SJSA1 (cell line): ENCODE measurements around the gene XIRP2. TPM values are rescaled to one million over a fixed set of nuclear protein-coding genes. Genes with fewer than 3 reads are reported as not detected.

Source experiments
- DNase-seq, 2 experiments: peaks; one replicate each; pipeline ENCODE4 v3.0.0-alpha.2; 2015 to 2020; ENCODE audit warnings: low spot score in 2 of 2, low read depth in 1 of 2
- H3K27ac ChIP-seq: fragments of 250-450 bp; sonication (Bioruptor Pico); 2 replicates; pipeline ENCODE4 v1.5.1; 2020; ENCODE audit warnings: mild to moderate bottlenecking, moderate library complexity
- H3K27me3 ChIP-seq: fragments of 250-450 bp; sonication (Bioruptor Pico); replicated peaks from 2 replicates; pipeline ENCODE4 v1.5.1; 2020; ENCODE audit warnings: mild to moderate bottlenecking, moderate library complexity
- H3K36me3 ChIP-seq: fragments of 250-450 bp; sonication (Bioruptor Pico); 2 replicates; pipeline ENCODE4 v1.5.1; 2020; ENCODE audit warnings: mild to moderate bottlenecking
- H3K4me1 ChIP-seq: fragments of 250-450 bp; sonication (Bioruptor Pico); replicated peaks from 2 replicates; pipeline ENCODE4 v1.6.1; 2021; ENCODE audit warnings: mild to moderate bottlenecking
- H3K4me3 ChIP-seq: fragments of 250-450 bp; sonication (Bioruptor Pico); 2 replicates; pipeline ENCODE4 v1.5.1; 2020; ENCODE audit warnings: mild to moderate bottlenecking
- H3K9me3 ChIP-seq: fragments of 250-450 bp; sonication (Bioruptor Pico); replicated peaks from 2 replicates; pipeline ENCODE4 v1.5.1; 2020; ENCODE audit warnings: mild to moderate bottlenecking
- total RNA-seq: library from RNA; depleted of rRNA; stranded (reverse); fragments of >200 nt; shearing (Covaris generic); gene quantifications from 2 replicates; pipeline ENCODE4 v1.2.3, GENCODE V29; 2014

The XIRP2 gene
- total RNA-seq, 1 experiment from 2014 or later, result not detected

DNA sequence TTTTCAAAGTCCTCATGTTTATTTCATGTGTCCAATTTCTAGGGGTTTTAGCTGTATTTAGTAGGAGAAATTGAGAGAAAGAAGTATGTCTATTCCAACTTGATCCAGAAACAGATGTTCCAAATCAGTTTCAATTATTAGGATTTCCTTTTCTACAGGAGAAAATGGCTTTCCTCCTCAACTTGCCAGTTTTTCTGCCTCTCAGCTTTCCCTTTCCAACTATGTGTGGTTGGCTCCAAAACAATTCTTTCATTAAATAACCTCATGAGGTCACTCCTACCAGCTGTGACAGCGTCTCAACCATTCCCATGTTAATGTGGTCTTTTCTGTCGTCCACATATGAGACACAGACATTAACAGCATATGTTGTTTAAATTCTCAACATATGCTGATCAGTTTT, 13.1 kb downstream of the XIRP2 start:
- H3K9me3 ChIP-seq, result no peaks in the 10 kb centered on the region
- DNase-seq, result no peak
- H3K27me3 ChIP-seq, result no peaks in the 10 kb centered on the region
- H3K27ac ChIP-seq, result no peak overlapping the region
- H3K4me3 ChIP-seq, result no peak overlapping the region
- no peaks in the 10 kb centered on the region for H3K4me1 ChIP-seq
- no peaks in the 10 kb centered on the region for H3K36me3 ChIP-seq

DNA sequence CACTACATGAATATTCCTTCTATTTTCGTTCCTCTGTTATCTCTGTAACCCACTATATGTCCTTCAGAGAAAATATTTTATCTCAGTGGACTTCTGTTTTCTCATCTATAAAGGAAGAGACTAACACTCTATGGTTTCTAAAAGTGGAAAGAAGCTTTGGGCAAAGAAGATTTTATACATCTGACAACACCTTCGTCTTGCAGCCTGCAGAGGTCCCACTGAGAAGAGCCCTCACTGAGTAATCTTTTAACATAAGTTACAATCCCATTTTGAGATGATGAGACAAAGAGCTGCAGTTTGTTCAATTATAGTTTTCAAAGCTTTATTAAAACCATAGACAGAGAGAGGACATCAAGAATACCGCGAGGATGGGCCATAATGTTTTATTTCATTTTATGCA, 28.7 kb downstream of the XIRP2 start:
- H3K4me1 ChIP-seq, result no peaks in the 10 kb centered on the region
- H3K4me3 ChIP-seq, result no peak overlapping the region
- no peaks in the 10 kb centered on the region for H3K36me3 ChIP-seq
- no peak for DNase-seq
- H3K9me3 ChIP-seq, result no peaks in the 10 kb centered on the region
- H3K27ac ChIP-seq, result no peak overlapping the region
- H3K27me3 ChIP-seq, result no peaks in the 10 kb centered on the region

DNA sequence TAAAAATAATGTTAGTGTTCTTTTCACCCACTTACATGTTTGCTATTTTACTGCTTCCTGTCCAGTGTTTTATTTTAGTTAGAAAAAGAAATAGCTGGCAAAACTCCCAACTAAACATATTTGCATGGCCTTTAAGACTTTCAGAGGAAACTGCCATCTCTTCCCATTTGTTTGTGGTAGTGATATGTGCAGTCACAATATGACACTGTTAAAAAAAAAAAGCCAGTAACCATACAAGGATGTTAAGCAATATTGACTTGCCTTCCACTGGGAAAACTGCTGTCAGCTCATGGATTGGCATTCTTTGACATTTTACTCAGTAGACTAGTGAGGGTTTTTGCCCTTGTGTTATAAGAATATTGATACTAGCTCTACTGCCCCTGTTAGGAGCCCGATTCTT, 29.1 kb downstream of the XIRP2 start:
- no peak for DNase-seq
- H3K27me3 ChIP-seq, result no peaks in the 10 kb centered on the region
- no peaks in the 10 kb centered on the region for H3K4me1 ChIP-seq
- no peaks in the 10 kb centered on the region for H3K9me3 ChIP-seq
- no peak overlapping the region for H3K27ac ChIP-seq
- no peak overlapping the region for H3K4me3 ChIP-seq
- no peaks in the 10 kb centered on the region for H3K36me3 ChIP-seq

DNA sequence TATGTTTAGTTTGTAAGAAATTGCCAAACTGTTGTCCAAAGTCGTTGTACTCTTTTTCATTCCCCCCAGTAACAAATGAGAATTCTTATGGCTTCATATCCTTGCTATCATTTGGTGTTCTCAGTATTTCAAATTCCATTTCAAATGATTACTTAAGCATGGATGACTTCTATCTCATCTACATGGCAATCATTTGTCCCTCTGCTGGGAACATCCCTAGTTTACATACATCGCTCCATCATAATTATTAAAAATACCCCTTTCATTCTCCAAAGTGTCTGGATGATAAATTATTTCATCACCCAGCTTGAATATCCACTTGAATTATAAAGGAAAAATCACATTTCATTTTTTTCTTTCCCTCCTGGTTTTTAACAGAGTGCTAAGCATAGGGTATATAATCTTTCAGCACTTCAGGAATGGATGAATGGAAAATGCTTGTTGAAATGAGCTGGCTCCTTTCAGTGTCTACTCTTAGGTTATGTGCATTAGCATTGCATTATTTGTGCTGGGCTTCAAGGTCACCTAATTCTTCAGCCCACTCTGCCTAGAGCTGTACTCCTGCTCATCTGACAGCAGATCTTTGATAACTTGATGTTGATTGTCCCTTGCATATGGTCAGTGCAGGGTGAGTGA, 33.1 kb downstream of the XIRP2 start:
- H3K27ac ChIP-seq, result no peak overlapping the region
- no peak for DNase-seq
- no peaks in the 10 kb centered on the region for H3K9me3 ChIP-seq
- no peak overlapping the region for H3K4me3 ChIP-seq
- no peaks in the 10 kb centered on the region for H3K4me1 ChIP-seq
- no peaks in the 10 kb centered on the region for H3K27me3 ChIP-seq
- no peaks in the 10 kb centered on the region for H3K36me3 ChIP-seq

DNA sequence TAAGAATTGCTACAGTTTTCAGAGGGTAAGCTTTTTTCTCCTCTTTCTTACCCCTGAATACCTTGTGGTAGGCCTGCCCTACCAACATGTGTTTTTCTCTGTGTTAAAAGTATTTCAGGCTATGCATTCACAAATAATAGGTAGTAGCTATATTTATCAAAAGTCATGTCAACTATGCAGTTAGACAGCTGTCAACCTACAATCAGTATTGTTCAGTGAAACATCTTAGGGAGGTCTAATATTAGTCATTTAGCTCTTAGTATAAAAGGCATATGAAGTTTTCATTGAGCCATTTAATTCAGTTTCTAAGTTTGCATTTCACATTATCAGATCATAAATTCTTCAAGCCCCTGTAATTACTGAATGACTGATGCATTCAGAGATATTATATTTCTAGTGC, 36.7 kb downstream of the XIRP2 start:
- Histone ChIP-seq H3K27ac (no peak overlapping the region), H3K9me3 (no peaks in the 10 kb centered on the region), H3K36me3 (no peaks in the 10 kb centered on the region), H3K4me3 (no peak overlapping the region), H3K4me1 (no peaks in the 10 kb centered on the region), H3K27me3 (no peaks in the 10 kb centered on the region)
- no peak for DNase-seq

DNA sequence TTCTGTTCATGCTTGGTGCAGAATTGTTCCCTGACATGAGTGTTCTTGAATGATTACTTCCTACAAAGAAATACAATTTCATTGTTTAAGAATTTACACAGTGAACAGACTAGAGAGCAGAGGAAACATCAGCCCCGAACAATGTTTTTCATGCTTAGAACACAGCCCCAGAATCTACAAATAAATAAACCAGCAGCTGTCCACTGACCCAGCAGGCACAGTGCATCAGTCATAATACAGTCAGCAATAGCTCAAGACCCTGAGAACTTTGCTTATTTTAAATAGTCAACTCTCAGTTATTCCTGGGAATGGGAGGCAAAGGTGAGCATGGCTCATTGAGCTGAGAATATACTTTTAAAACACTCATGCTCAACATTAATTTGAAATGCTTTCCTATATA, 38.4 kb downstream of the XIRP2 start:
- H3K9me3 ChIP-seq, result no peaks in the 10 kb centered on the region
- no peak for DNase-seq
- H3K27ac ChIP-seq, result no peak overlapping the region
- H3K4me1 ChIP-seq, result no peaks in the 10 kb centered on the region
- H3K27me3 ChIP-seq, result no peaks in the 10 kb centered on the region
- H3K36me3 ChIP-seq, result no peaks in the 10 kb centered on the region
- H3K4me3 ChIP-seq, result no peak overlapping the region

DNA sequence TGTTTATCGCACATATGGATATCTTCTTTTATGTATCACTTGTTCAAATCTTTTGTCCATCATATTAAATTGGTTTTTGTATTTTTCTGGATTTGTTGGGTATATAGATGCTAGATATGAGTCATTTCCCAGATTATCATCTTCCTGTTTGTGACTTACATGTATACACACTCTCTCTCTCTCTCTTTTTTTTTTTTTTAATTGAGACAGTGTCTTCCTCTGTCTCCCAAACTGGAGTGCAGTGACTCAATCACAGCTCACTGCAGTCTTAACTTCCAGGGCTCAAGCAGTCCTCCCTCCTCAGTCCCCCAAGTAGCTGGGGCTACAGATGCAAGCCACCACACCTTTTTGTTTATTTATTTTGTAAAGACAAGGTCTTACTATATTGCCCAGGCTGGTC, 43.8 kb downstream of the XIRP2 start:
- H3K27me3 ChIP-seq, result no peaks in the 10 kb centered on the region
- H3K4me1 ChIP-seq, result no peaks in the 10 kb centered on the region
- H3K9me3 ChIP-seq, result no peaks in the 10 kb centered on the region
- no peak overlapping the region for H3K27ac ChIP-seq
- no peaks in the 10 kb centered on the region for H3K36me3 ChIP-seq
- no peak overlapping the region for H3K4me3 ChIP-seq
- DNase-seq, result no peak

DNA sequence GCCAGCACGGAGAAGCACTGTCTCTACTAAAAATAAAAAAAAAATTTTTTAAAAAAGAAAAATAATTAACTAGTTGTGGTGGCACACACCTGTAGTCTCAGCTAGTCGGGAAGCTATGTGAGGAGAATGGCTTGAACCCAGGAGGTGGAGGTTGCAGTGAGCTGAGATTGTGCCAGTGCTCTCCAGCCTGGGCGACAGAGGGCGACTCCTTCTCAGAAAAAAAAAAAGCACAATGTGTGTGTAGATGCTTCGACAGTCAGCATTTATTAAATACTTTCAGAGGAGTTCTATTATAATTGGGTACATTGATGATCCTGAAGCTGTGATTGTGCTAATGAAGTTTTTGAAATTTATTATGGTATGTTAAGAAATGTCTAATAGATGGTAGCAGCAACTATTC, 46.5 kb downstream of the XIRP2 start:
- H3K9me3 ChIP-seq, result no peaks in the 10 kb centered on the region
- DNase-seq, result no peak
- H3K4me1 ChIP-seq, result no peaks in the 10 kb centered on the region
- H3K36me3 ChIP-seq, result no peaks in the 10 kb centered on the region
- no peak overlapping the region for H3K27ac ChIP-seq
- H3K27me3 ChIP-seq, result no peaks in the 10 kb centered on the region
- H3K4me3 ChIP-seq, result no peak overlapping the region

DNA sequence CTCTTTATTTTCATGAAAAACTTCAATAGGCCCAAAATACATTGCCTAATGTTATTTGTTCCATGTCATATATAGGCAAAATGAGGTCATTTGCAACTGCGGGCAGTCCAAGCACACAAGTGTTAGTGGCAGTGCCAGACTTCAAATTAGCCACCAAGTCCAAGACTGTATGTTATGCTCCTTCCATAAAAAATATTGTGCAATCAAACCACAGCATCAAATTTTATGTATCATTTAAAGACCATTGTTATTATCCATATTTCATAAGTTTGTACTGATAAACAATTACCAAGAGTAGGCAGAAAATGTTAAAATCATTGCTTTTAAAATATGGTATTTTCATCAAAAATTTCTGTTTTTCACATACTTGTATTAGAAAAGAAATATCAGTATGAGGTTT, 54.1 kb downstream of the XIRP2 start:
- Histone ChIP-seq H3K27ac (no peak overlapping the region), H3K36me3 (no peaks in the 10 kb centered on the region), H3K27me3 (no peaks in the 10 kb centered on the region), H3K9me3 (no peaks in the 10 kb centered on the region), H3K4me3 (no peak overlapping the region), H3K4me1 (no peaks in the 10 kb centered on the region)
- DNase-seq, result no peak

DNA sequence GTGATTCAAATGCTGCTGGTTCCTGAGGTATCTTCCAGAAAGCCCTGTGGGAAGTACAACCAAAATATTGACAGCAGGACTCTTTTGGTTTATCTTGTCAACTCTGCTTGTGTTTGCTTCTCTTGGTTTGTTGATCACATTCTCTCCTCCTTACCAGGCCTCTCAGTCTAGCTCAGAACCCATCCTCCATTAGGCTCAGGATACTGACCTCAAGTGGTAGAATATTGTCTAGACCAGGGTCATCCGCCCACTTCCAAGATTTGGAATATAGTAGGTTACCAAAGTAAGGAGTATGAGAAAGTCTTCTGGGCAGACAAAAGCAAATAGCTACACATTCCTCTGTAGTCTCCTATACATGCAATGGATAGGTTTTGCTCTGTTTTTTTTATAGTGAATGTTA, 56.6 kb downstream of the XIRP2 start:
- Histone ChIP-seq H3K27me3 (no peaks in the 10 kb centered on the region), H3K4me3 (no peak overlapping the region), H3K36me3 (no peaks in the 10 kb centered on the region)

DNA sequence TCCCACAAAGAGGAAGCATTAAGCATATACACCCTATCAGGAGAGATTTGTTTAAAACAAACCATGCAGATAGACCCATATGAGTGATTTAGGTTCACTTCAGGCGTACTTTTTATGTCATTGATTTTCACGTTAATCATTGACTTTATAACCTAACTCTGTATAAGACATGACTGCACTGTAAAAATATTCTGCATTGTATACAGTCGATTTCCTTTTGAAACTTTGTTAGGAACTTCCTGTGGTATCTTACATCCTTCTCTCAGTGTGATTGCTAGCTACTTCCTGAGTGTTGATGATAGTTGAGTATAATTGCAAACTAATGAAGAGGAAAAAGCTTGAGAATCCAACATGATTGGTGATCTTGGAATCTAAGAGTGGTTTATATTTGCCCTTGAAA, 69.4 kb downstream of the XIRP2 start:
- DNase-seq, result no peak
- Histone ChIP-seq H3K9me3 (no peaks in the 10 kb centered on the region), H3K27me3 (no peaks in the 10 kb centered on the region), H3K4me3 (no peak overlapping the region), H3K36me3 (no peaks in the 10 kb centered on the region), H3K4me1 (no peaks in the 10 kb centered on the region), H3K27ac (no peak overlapping the region)

More for the DNA sequence above, 56.6 kb downstream of the XIRP2 start:
- Histone ChIP-seq H3K9me3 (no peaks in the 10 kb centered on the region), H3K27ac (no peak overlapping the region), H3K4me1 (no peaks in the 10 kb centered on the region)
- DNase-seq, result no peak

DNA sequence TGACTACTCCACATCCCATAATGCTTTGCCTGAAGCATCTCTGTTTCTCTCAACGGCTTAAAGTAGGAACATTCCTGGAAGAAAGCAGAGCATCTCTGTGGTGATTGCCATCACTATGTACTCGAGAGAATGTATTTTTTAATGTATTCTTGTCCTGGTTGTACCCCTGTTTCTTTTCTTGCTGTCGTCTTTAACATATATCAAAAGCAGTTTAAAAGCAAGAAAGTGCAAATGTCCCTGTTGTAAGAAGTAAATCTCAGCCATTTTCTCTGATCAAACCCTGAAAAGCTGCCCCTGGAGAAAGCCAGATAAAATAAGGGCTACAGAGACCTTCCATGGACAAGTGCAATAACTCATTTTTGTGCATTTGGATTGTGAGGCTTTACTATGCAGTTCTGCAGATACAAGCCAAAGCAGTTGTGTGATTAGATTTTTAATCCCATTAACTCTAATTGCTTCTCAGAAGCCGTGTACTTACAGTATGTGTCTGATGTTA, 70.8 kb downstream of the XIRP2 start:
- no peak for DNase-seq
- H3K4me3 ChIP-seq, result no peak overlapping the region
- no peaks in the 10 kb centered on the region for H3K27me3 ChIP-seq
- H3K9me3 ChIP-seq, result no peaks in the 10 kb centered on the region
- no peaks in the 10 kb centered on the region for H3K36me3 ChIP-seq
- no peak overlapping the region for H3K27ac ChIP-seq
- no peaks in the 10 kb centered on the region for H3K4me1 ChIP-seq

DNA sequence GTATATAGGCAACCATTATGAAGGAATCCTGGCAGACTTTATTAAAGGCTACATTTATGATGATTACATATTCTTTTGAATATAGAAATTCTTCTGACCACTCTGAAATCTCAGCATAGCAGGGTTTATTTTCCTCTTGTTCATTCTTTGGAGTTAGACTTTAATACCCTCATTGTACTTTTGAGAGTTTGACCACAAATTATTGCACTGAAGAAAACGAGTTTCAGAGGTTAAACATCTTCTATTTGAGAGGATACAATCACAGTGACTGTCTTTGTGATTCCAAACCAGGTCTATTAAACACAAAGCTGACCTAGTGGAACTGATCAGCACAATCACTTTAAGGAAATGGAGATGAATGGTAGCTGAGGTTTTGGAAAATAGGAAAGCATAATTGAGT, 71.3 kb downstream of the XIRP2 start:
- no peak for DNase-seq
- no peaks in the 10 kb centered on the region for H3K9me3 ChIP-seq
- no peaks in the 10 kb centered on the region for H3K4me1 ChIP-seq
- H3K4me3 ChIP-seq, result no peak overlapping the region
- no peaks in the 10 kb centered on the region for H3K27me3 ChIP-seq
- H3K27ac ChIP-seq, result no peak overlapping the region
- H3K36me3 ChIP-seq, result no peaks in the 10 kb centered on the region

DNA sequence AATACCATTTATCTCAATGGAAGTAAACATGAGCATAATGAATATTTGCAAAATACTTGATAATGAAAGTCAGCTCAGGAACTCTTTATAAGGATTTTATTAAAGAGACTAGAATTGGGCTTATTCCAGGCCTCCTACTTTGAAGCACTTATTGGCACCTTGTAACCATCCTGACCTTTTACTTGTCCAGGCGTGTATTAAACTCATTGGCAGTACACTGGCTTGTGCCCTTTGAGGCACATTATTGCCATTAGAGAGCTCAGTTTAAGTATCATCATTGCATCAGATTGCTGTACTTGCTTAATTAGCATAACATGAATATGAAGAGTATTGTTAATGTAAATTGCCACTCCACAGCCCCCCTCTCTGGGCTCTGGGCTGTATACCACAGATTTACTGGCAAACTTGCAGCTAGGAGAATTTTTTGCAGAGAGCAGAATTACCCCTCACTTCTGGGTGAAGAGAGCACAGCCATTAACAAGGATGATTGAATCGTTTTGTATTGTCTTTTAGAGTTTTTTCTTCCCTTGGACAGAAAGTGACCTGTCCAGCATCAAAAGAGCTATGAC, 72.5 kb downstream of the XIRP2 start:
- H3K27me3 ChIP-seq, result no peaks in the 10 kb centered on the region
- no peaks in the 10 kb centered on the region for H3K36me3 ChIP-seq
- no peaks in the 10 kb centered on the region for H3K4me1 ChIP-seq
- H3K4me3 ChIP-seq, result no peak overlapping the region
- H3K9me3 ChIP-seq, result no peaks in the 10 kb centered on the region
- H3K27ac ChIP-seq, result no peak overlapping the region
- no peak for DNase-seq

DNA sequence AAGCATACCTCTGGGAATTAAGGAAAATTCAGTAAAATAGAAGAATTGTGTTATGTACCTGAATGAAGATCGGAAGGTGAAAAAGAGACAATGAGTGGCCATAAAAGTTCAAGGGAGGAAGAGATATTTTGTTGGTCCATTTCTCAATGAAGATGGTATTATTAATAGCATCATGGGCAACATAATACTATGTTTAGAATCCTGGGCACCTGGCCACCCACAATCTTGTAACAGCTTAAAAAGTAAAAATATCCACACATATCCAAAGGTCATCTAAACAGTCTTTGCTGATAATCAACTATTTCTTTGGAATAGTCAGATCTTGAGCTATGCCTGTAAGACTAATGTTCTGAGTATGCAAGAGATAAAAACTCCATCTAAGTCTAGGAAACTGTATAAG, 73.7 kb downstream of the XIRP2 start:
- Histone ChIP-seq H3K27ac (no peak overlapping the region), H3K36me3 (no peaks in the 10 kb centered on the region), H3K27me3 (no peaks in the 10 kb centered on the region), H3K4me3 (no peak overlapping the region), H3K4me1 (no peaks in the 10 kb centered on the region), H3K9me3 (no peaks in the 10 kb centered on the region)
- no peak for DNase-seq
